ENCODE measurements around the gene UQCC5.

UQCC5 gene

GRCh38 chr3:52534281-52535183 lies 1.9 kb upstream of the UQCC5 start:
- DNase-seq (ENCODE audit: low spot score) = peak; percentile 41

- DNase-seq (ENCODE audit: low spot score) = no peak
Observed at GRCh38 chr3:52535411-52536111, 844 bp upstream of the UQCC5 start.

- DNase-seq (ENCODE audit: low spot score) = no peak
Observed at GRCh38 chr3:52536112-52536368, 365 bp upstream of the UQCC5 start.

DNA sequence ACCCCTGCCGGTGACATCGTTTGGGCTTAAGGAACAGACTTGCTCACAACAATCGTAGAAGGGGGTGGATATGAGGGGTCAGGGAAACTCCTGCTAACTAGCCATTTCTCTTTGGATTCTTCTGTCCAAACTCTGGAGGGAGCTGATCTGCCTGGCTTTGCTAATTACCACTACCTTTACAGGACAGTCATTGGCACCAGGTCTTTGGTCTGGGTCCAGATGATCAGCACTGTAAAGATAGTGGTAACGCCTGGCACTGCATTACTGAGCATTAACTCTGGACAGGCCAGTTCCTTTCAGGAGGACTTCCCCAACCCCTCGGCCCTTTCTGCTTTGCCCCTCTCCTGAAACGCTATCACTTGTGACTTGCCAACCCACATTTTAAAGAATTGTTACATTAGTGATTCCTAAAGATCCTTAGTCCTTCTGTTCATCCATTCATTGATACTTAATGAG lies 788 bp downstream of the UQCC5 start:
- DNase-seq (ENCODE audit: low spot score) = no peak

GRCh38 chr3:52537726-52538421 lies 1.5 kb downstream of the UQCC5 start:
- DNase-seq (ENCODE audit: low spot score) = no peak

GRCh38 chr3:52539010-52539653 lies 2.7 kb downstream of the UQCC5 start:
- no peak for DNase-seq (ENCODE audit: low spot score)

DNA sequence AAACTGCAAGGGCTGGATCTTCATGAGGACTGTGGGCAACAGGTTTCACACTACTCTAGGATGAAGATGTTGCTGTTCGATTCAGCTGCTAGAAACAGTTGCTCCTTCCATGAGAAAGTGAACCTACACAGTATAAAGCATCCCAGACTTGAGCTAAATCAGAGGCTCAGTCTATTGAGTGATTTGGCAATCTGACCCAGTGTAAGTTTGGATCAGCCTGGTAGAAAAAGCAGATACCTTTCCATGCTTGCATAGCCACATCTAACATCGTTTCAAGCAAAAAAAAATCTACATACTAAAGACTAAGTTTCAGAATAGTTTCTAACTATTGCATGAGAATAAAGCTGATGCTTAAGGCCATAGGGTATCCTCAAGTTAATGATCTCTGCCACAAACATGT lies 4.6 kb downstream of the UQCC5 start:
- DNase-seq (ENCODE audit: low spot score) = no peak

GRCh38 chr3:52544937-52545336 lies 8.5 kb downstream of the UQCC5 start:
- DNase-seq (ENCODE audit: low spot score) = no peak

GRCh38 chr3:52546111-52546901 lies 9.9 kb downstream of the UQCC5 start:
- DNase-seq (ENCODE audit: low spot score) = no peak

GRCh38 chr3:52547143-52547542 lies 10.7 kb downstream of the UQCC5 start:
- DNase-seq (ENCODE audit: low spot score) = no peak

DNA sequence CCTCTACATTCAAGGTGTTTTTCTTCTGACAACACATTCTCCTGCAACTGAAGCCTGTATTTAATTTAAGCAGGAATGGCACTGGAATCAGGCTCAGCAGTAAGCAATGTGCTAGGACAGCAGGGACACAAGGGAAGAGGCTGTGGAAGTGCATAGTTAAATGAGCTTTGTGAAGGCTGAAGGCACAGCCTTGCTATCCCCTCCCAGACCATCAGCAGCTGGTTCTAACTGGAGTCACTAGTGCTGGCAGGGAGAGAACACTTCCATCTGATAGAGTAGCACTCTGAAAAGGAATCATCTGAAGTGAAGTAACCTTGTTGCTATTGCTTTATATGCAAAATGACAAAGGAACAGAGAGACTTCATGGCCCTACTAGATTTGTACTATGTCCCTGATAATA lies 14.7 kb downstream of the UQCC5 start:
- no peak for DNase-seq (ENCODE audit: low spot score)

DNA sequence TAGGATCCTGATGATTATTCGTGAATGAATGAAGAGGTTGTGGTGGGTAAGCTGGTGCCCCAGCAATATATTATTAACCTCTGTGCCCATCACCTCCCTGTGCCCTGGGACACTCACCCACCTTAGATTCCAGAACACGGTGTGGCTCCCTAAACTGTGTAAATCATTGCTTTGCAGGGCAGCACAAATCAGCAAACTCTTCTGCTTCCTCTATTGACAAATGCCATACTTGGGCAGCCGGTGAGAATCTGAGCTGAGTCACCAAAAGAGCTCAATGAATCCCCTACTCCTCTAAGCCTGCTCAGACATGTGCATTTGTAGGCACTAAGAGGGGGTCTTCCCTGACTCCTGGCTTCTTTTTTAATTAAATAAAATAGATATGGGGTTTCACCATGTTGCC lies 15.7 kb downstream of the UQCC5 start:
- DNase-seq (ENCODE audit: low spot score) = no peak

DNA sequence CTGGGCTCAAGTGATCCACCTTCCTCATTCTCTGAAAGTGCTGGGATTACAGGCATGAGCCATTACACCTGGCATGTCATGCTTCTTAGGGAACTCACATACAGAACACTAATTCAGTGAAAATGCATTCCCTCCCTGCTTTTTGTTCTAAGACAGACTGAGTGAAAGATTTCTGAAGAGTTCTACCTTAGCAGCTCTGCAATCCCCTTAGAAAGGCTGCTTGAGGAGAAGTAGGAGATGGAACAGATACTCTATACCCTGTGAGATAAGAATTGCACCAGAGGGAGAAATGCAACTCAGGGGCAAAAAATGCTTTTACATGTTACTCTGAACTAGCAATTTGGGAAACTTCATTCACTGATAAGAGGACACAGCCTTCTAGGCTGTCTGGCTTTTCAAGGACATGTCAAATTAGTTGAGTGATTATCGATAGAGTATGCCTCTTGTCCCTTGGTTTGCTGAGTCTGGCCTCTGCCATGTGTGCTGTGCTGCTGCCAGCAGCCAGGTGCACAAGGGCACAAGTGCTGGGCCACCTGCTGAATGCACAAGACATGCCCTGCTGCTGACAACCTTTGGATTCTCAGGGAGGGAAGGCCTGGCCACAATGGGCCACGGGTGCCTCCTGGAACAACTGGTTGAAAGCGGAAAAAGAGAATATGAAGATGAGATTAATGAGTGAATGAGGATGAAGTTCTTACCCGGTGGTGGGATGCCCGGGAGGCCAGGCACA lies 17.8 kb downstream of the UQCC5 start:
- no peak for DNase-seq (ENCODE audit: low spot score)

DNA sequence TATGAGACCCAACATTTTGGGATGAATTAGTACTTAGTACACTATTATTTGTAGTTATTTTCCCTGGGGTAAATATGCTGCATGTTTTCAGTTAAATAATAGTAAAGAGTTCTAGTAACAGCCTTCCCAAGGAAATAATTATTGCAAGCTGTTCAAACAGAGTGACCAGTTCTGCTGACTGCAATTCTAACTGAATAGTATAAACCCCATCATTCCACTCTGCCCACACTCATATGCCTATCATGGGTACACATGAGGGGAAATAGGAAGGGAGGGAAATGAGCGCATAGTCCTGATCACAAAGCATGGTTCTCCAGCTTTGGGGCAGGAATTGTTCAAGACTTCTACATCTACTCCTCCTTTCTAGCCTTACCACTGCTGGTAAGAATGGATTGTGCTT lies 18.7 kb downstream of the UQCC5 start:
- DNase-seq (ENCODE audit: low spot score) = no peak

- DNase-seq (ENCODE audit: low spot score) = no peak
Observed at GRCh38 chr3:52557011-52557960, 20.9 kb downstream of the UQCC5 start.

DNA sequence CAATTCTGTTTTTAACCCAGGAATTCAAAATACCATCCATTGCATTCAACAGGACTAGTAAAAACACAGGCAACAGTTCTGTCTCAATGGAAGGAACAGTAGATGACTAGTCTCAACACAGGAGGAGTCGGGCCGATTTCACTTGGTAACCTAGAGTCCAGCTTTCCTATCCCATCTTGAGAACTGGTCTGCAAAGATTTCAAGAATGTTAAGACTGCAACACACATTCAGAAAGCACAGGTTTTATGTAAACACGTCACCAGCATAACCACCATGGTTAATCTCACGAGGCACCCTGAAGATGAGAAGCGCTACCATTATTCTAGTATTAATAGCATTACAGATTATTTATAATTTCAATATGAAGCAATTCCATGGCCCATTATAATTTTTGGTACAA lies 22.0 kb downstream of the UQCC5 start:
- no peak for DNase-seq (ENCODE audit: low spot score)

DNA sequence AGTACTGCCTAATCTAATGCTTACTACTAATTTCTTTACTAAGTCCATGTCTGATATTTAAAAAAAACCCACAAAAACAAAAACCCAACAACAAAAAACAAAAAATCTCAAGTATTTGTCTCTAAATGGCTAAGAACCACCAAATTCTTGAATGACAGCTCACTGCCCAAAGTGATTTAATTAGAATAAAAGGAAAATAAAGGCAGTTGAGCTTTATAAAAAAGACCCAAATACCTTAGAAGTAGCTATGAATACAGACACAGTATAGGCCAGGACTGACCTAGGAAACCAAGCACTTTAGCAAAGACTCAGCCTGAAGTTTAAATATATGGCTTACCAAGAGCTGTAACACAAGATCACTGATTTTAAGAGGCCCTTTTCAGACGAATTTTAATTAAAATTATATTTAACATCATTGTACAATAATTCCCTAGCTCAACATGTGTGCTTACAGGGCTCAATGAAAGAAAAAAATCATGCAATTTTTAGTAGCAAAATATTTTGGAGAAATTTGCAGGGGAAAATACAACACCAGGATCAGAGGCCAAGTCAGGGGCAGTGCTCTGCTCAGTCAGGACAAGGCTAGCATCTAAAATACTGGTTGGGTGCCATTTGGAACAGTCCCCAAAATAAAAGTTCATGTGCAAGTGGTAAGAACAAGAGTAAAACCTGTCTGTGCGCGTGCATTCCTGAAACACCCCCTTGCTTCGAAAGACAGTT lies 24.8 kb downstream of the UQCC5 start:
- no peak for DNase-seq (ENCODE audit: low spot score)

DNA sequence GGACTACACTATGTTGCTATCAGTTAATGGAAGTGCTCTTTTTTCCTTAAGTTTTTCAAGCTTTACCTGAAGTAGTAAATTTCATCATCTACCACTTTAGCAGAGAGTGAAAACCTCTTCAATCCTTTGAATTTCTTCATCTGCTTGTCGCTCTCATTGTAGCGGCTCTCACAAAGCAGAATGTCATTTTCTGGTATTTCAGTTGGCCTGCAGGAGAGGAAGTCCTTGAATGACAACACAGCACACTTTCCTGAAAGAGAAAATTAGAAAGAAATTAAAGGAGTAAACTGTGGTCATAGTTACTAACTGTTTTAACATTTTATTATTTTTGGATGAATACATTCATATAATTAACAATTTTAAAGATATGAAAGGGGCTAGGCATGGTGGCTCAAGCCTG lies 27.6 kb downstream of the UQCC5 start:
- DNase-seq (ENCODE audit: low spot score) = no peak

DNA sequence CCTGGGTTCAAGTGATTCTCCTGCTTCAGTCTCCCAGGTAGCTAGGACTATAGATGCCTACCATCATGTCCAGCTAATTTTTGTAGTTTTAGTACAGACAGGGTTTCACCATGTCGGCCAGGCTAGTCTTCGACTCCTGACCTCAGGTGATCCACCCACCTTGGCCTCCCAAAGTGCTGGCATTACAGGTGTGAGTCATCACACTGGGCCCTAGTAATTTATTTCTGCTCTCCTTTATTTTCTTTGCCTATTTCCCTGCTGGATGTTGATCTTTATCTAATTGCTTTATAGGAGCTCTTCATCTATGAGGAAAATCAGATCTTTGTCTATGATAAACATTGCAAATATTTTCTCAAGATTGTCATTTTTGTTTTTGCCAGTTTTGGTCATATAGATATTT lies 31.7 kb downstream of the UQCC5 start:
- no peak for DNase-seq (ENCODE audit: low spot score)

Data from AG20443 (cell line).